Measurements from ENCODE around the gene SMAD4.
"Not testable (repeated sequence)": the region's sequence is repeated elsewhere in the genome, so short reads cannot be mapped to it uniquely, and the experiment has no call there.

SMAD4 gene

GRCh38 chr18:51100385-51101120, 70.5 kb downstream of the SMAD4 start:
- no peak overlapping the region for H3K4me3 ChIP-seq
- no peak overlapping the region for H3K27ac ChIP-seq

GRCh38 chr18:51107082-51107481, 77.1 kb downstream of the SMAD4 start:
- no peak overlapping the region for H3K4me3 ChIP-seq

GRCh38 chr18:51107598-51108305, 77.7 kb downstream of the SMAD4 start:
- Histone ChIP-seq H3K4me3 (no peak overlapping the region), H3K27ac (no peak overlapping the region)

More at GRCh38 chr18:51107082-51107481, 77.1 kb downstream of the SMAD4 start:
- H3K27ac ChIP-seq, result no peak overlapping the region

- Histone ChIP-seq H3K27ac (no peak overlapping the region), H3K4me3 (no peak overlapping the region)
These were observed 78.3 kb downstream of the SMAD4 start for GRCh38 chr18:51108330-51108729.

GRCh38 chr18:51110073-51110797, 80.2 kb downstream of the SMAD4 start:
- Histone ChIP-seq H3K27ac (no peak overlapping the region), H3K4me3 (no peak overlapping the region)

GRCh38 chr18:51111633-51112355, 81.8 kb downstream of the SMAD4 start:
- H3K27ac ChIP-seq, H3K4me3 ChIP-seq: not testable (repeated sequence)

- H3K27ac ChIP-seq, result not testable (repeated sequence)
These were observed 87.0 kb downstream of the SMAD4 start for GRCh38 chr18:51116996-51117395.

GRCh38 chr18:51119561-51119960, 89.5 kb downstream of the SMAD4 start:
- not testable (repeated sequence) for H3K4me3 ChIP-seq, H3K27ac ChIP-seq

More at GRCh38 chr18:51116996-51117395, 87.0 kb downstream of the SMAD4 start:
- not testable (repeated sequence) for H3K4me3 ChIP-seq

- not testable (repeated sequence) for H3K27ac ChIP-seq, H3K4me3 ChIP-seq
These were observed 90.0 kb downstream of the SMAD4 start for GRCh38 chr18:51119976-51120375.

- no peak overlapping the region for H3K27ac ChIP-seq
These were observed 91.0 kb downstream of the SMAD4 start for GRCh38 chr18:51120809-51121596.

GRCh38 chr18:51121597-51121857, 91.5 kb downstream of the SMAD4 start:
- Histone ChIP-seq H3K27ac (no peak overlapping the region), H3K4me3 (no peak overlapping the region)

More at GRCh38 chr18:51120809-51121596, 91.0 kb downstream of the SMAD4 start:
- no peak overlapping the region for H3K4me3 ChIP-seq

GRCh38 chr18:51122266-51123045, 92.4 kb downstream of the SMAD4 start:
- Histone ChIP-seq H3K4me3 (no peak overlapping the region), H3K27ac (no peak overlapping the region)

GRCh38 chr18:51123046-51123395, 93.0 kb downstream of the SMAD4 start:
- Histone ChIP-seq H3K4me3 (no peak overlapping the region), H3K27ac (no peak overlapping the region)

- H3K27ac ChIP-seq, result no peak overlapping the region
- no peak overlapping the region for H3K4me3 ChIP-seq
These were observed 93.5 kb downstream of the SMAD4 start for GRCh38 chr18:51123481-51123880.

- no peak overlapping the region for H3K27ac ChIP-seq
These were observed 94.0 kb downstream of the SMAD4 start for GRCh38 chr18:51123936-51124486.

GRCh38 chr18:51125976-51126375, 96.0 kb downstream of the SMAD4 start:
- H3K4me3 ChIP-seq, result no peak overlapping the region
- no peak overlapping the region for H3K27ac ChIP-seq

More at GRCh38 chr18:51123936-51124486, 94.0 kb downstream of the SMAD4 start:
- no peak overlapping the region for H3K4me3 ChIP-seq

- Histone ChIP-seq H3K27ac (no peak overlapping the region), H3K4me3 (no peak overlapping the region)
These were observed 97.7 kb downstream of the SMAD4 start for GRCh38 chr18:51127664-51128063.

- no peak overlapping the region for H3K27ac ChIP-seq
- no peak overlapping the region for H3K4me3 ChIP-seq
These were observed 98.5 kb downstream of the SMAD4 start for GRCh38 chr18:51128533-51128932.
